HG03342 (cell line): Measurements from ENCODE around the gene FAM3D.
A peak's percentile ranks its signal among the peaks of the same experiment; 100 is the strongest.
"Not testable (repeated sequence)": the region's sequence is repeated elsewhere in the genome, so short reads cannot be mapped to it uniquely, and the experiment has no call there.

ENCODE experiments used
- ATAC-seq: cut with Tn5 transposase; IDR thresholded peaks from one replicate; pipeline ENCODE4 v1.9.1; 2021; ENCODE audit warnings: mild to moderate bottlenecking, moderate library complexity; ENCODE audit not compliant: unreplicated experiment

FAM3D gene

DNA sequence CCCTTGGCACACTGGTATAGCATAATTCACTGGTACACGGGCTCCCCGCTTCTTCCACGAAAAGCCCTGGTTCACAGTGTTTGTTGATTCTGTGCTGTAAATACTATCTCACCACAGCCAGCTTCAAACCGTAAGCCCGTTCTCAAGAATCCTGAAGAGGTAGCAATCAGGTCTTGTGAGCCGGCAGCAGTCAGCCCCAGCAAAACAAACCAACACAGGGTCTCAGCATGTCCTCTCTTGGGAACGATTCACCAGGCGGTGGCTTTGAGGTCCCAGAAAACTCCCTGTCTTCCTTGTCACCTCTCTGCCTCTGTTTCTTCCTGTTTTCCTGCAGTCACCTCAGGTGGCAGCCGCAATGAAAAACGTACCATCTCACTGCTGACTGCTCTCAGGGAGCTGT lies 19.1 kb upstream of the FAM3D start:
- ATAC-seq: no peak

GRCh38 chr3:58683466-58683865 lies 16.9 kb upstream of the FAM3D start:
- peak; percentile 45 for ATAC-seq

- no peak for ATAC-seq
These were observed 16.5 kb upstream of the FAM3D start for GRCh38 chr3:58683001-58683458.

DNA sequence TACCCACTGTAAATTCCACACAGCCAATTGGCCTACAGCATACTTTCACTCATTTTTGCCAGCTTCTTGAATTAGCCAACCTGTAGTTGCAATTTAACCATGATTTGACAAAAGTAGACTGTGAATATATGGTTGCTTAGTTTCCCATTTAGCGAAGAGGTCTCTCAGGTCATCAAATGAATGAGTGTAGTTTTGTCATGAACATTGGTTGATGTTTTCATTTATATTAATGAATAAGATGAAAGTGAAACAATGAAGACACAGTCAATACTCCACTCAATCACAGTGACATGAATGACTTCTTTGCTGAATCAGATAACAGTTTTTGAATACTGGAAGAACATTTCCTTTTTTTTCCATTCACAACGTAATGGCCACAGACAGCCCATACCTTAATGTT lies 15.3 kb upstream of the FAM3D start:
- ATAC-seq: no peak

GRCh38 chr3:58680879-58681525 lies 14.4 kb upstream of the FAM3D start:
- no peak for ATAC-seq

- no peak for ATAC-seq
These were observed 13.5 kb upstream of the FAM3D start for GRCh38 chr3:58679974-58680666.

- no peak for ATAC-seq
These were observed 12.9 kb upstream of the FAM3D start for GRCh38 chr3:58679446-58679845.

DNA sequence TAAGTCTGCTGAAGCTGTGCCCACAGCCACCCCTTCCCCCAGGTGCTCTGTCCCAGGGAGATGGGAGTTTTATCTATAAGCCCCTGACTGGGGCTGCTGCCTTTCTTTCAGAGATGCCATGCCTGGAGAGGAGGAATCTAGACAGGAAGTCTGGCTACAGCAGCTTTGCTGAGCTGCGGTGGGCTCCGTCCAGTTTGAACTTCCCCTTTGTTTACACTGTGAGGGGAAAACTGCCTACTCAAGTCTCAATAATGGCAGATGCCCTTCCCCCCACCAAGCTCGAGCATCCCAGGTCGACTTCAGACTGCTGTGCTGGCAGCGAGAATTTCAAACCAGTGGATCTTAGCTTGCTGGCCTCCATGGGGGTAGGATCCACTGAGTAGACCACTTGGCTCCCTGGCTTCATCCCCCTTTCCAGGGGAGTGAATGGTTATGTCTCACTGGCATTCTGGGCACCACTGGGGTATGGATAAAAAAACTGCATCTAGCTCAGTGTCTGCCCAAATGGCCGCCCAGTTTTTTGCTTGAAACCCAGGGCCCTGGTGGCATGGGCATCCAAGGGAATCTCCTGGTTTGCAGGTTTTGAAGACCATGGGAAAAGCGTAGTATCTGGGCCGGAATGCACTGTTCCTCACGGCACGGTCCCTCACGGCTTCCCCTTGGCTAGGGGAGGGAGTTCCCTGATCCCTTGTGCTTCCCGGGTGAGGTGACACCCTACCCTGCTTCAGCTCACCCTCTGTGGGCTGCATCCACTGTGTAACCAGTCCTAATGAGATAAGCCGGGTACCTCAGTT lies 11.8 kb upstream of the FAM3D start:
- not testable (repeated sequence) for ATAC-seq

DNA sequence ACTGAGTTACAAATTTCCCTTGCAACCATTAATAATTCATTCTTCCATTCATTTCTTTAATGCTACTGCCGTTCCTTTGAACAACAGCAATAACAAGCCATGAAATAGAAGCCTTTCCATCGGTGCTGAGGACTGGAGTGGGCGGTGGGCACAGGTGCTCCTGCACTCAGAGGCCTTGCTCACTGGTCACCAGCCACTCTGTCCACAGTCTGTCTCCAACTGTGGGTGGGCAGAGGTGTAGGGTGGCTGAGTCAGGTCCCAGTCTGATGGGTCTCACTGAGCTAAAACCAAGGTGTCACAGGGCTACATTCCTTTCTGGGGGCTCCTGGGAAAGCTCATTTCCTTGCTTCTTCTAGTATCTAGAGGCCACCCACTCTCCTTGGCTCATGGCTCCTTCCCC lies 6.3 kb upstream of the FAM3D start:
- ATAC-seq: no peak

- ATAC-seq: no peak
These were observed 5.9 kb upstream of the FAM3D start for GRCh38 chr3:58672451-58672850.

DNA sequence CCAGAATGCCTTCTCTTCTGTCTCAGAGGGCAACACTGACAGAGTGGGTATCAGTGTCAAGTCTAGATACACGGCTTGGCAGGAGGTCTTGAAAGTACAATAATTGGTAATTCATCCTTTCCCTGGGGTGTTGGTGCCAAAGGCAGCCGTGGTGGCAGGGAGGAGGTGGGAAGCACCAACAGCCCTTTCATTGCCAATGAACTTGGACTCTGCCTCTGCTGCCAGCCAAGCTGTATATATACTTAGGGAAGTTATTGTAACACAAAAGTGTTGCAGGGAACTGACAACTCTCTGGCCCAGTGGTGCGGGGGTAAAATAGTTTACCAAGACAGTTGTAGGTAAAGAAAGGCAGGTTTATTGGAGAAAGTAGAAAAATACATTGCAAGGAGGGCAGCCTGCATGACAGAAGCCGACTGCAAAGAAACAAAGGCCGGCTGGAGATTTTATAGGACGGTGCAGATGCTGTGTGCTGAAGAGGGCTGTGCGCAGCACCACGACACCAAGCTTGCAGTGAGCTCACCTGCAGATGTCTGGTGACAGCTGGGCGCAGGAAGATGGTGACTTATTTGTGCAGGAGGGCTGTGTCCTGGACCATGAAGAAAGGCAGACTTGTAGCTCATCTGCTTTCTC lies 4.0 kb upstream of the FAM3D start:
- ATAC-seq: no peak

- ATAC-seq: no peak
These were observed 1.7 kb upstream of the FAM3D start for GRCh38 chr3:58668247-58668646.

- no peak for ATAC-seq
These were observed 1.1 kb upstream of the FAM3D start for GRCh38 chr3:58667704-58668103.

DNA sequence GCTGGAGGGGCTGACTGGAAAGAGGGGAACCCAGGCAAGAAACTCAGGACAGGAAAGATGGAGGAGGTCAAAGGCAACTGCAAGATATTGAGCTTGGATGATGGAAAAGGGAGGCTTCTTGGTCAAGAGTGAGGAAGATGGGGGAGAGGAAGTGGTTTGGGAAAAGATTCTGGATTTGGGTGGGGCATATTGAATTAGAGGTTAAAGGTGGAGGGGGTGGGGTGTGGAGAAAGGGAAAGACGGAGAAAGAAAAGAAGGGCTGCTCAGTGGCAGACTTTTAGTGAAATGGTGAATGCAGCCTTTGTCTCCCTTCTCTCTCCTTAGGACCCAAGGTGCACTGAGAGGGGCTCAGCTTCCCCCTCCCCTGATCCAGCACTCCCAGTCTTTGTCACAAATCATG lies 655 bp upstream of the FAM3D start:
- ATAC-seq: no peak

GRCh38 chr3:58665405-58665804 lies 1.2 kb downstream of the FAM3D start:
- ATAC-seq: no peak

DNA sequence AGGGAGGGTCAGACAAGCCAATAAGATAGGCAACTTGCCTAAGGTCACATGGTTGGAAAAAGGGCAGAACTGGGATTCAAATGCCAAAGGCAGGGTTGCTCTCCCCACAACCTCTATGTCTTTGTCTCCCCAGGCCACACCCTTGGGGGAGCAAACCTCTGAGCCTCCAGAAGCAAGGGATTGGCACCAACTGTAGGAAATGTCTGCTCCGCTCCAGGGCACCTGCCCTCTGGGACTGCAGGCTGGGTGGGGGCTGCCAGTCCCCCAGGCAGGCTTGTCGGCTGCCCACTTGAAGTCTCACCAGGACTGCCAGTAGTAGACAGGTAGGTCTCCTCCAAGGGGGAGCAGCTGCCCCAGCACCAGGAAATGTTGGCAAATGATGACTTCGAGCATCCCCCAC lies 2.0 kb downstream of the FAM3D start:
- no peak for ATAC-seq

DNA sequence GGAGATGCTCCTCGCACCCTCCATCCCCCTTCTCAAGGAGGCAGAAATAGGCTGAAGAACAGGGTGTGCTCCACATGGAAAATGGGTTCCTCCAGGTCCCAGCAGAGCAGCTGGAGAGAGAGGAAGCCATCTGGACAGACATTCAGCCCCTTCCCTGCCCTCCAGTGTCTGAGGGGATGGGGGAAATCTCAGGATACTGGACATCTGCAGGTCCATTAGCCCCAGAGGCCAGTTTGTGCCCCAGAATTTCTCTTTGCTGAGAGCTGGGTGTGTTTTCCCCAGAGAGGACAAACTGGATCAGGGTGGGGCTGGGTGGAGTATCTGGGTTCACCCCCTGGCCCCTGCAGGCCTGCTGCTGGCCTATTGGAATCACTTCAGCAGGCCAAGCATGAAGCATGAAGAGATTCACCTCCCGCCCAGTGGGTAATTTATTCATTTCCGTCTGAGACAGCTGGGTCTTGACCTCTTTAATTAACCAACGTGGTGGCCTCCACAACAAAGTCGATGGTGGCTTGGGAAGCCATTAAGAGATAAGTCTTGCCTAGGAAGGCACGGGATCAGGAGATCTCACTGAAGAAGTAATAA lies 4.6 kb downstream of the FAM3D start:
- ATAC-seq: no peak

DNA sequence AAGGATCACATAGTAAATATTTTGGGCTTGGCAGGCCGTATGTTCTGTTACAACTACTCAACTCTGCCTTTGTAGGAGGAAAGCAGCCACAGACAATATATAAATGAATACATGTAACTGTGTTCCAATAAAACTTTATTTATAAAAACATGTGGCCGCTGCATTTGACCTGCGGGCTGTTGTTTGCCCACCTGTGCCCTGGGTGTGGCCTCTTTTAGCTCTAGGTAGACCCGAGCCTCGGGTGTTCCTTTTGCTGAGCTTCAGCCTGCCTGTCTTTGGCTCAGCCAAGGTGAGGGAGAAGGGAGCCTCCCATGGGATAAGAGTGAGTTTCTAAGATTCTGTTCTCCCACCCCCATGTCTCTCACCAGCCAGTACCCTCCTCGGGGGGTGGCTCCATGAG lies 5.6 kb downstream of the FAM3D start:
- ATAC-seq: no peak

DNA sequence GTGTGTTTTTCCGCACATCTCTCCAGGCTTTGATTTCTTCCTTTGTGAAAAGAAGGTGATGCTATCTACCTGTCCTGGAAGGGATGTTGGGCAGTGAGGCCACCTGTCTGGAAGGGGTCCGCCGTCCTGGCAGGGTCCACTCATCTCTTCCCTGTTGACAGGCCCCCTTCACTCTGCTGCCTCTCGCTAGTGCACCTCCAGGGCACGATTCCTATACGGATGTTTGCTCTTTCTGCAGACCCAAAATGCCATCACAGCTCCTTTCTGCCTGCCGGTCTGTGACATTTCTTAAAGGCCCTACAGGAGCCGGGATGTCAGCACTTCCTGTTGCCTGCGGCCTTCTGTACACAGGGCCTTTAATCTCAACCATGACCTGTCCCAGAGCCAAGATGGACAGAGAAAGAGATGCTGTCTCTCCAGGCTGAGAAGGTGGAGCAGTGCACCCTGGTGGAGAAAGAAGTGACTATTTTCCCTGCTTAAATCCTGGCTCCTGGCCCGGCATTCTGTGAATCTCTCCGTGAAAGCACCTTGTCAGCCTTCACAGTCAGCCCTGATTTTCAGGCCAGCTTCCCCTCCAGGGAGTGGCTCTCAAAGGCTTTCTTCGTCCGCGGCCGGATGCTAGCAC lies 7.4 kb downstream of the FAM3D start:
- ATAC-seq: no peak

- no peak for ATAC-seq
These were observed 8.1 kb downstream of the FAM3D start for GRCh38 chr3:58658508-58658907.
